Stomach (tissue), 9 donors: ENCODE data around the gene NUDT2. TPM values are rescaled to one million over a fixed set of nuclear protein-coding genes. Genes with fewer than 3 reads are reported as not detected.
"Not testable (repeated sequence)": the region's sequence is repeated elsewhere in the genome, so short reads cannot be mapped to it uniquely, and the experiment has no call there.

Experiments used
- DNase-seq, 2 donors: peaks; one replicate each; pipeline versions ENCODE4 v3.0.0 to v3.0.0-alpha.2; 2013 to 2019
- H3K27ac ChIP-seq, 5 donors: fragments of 200-600 bp in 4 of 5; sonication (generic) in 4 of 5; one replicate each; pipeline ENCODE4 v1.5.1; 2013 to 2019; ENCODE audit warnings: mild to moderate bottlenecking in 1 of 5, moderate library complexity in 1 of 5
- H3K27me3 ChIP-seq, 3 donors: fragments of 200-600 bp; sonication (generic); one replicate each; pipeline ENCODE4 v1.5.1; 2017 to 2019; ENCODE audit warnings: mixed run types in 1 of 3
- H3K36me3 ChIP-seq, 4 donors: fragments of 200-600 bp; sonication (generic); 1 replicate in 3 of 4; 2 replicates in 1 of 4; pipeline ENCODE4 v1.5.1; 2016 to 2019
- H3K4me1 ChIP-seq, 4 donors: fragments of 200-600 bp; sonication (generic); one replicate each; pipeline ENCODE4 v1.5.1; 2016 to 2019
- H3K4me3 ChIP-seq, 4 donors: fragments of 200-600 bp; sonication (generic) in 3 of 4; one replicate each; pipeline ENCODE4 v1.5.1; 2016 to 2019; ENCODE audit warnings: mild to moderate bottlenecking in 1 of 4
- H3K9me3 ChIP-seq, 4 donors: fragments of 200-600 bp; sonication (generic); one replicate each; pipeline ENCODE4 v1.5.1; 2016 to 2019
- EP300 ChIP-seq: sonication (generic); formaldehyde crosslinking; IDR thresholded peaks from one replicate; pipeline ENCODE4 v1.6.1; 2017; ENCODE audit warnings: antibody characterized with exemption
- POLR2A ChIP-seq, 4 donors: fragments of 450-650 bp; IDR thresholded peaks; one replicate each; pipeline ENCODE4 v1.6.1; 2016; ENCODE audit warnings: antibody characterized with exemption in 4 of 4, control low read depth in 2 of 4, mild to moderate bottlenecking in 1 of 4, moderate library complexity in 1 of 4
- POLR2AphosphoS5 ChIP-seq, 3 donors: sonication (generic); formaldehyde crosslinking; IDR thresholded peaks; one replicate each; pipeline ENCODE4 v1.6.1; 2016; ENCODE audit warnings: antibody characterized with exemption in 3 of 3
- WGBS, 5 donors: extraction: QIAGEN DNeasy Blood & Tissue Kit in 3 of 5; methylation state at CpG; one replicate each; pipeline versions ENCODE4 v1.1.5 to v1.1.7; 2013 to 2018; 5-methylcytosine and 5-hydroxymethylcytosine counted together
- intact Hi-C: fragments of 100-400 bp; cut with DNase I; formaldehyde crosslinking; loops from one replicate; pipeline ENCODE4 v1.15.1; 2023; ENCODE audit warnings: low total_unique reads
- polyA plus RNA-seq, 3 donors: library from polyadenylated mRNA; stranded (reverse); fragments of 200-250 nt; gene quantifications; one replicate each; pipeline ENCODE4 v1.2.3, GENCODE V29; 2013
- total RNA-seq, 5 donors: library from RNA; depleted of rRNA; stranded (reverse); fragments of >200 nt; gene quantifications; one replicate each; pipeline versions ENCODE4 v1.1.0 to v1.2.3, GENCODE V29; 2014 to 2016
- TF ChIP-seq, protein P1 (sequence below), 7 experiments: fragments of 450-650 bp in 4 of 7; fragments of 200-600 bp in 3 of 7; sonication (generic) in 3 of 7; IDR thresholded peaks; one replicate each; pipeline ENCODE4 v1.5.1; 2016 to 2019; ENCODE audit warnings: antibody characterized with exemption in 7 of 7, control low read depth in 2 of 7, mild to moderate bottlenecking in 1 of 7
- donor health status: healthy with polysubstance abuse.
- donor health status: Bipolar disorder and iron deficiency.
- donor health status: healthy.

NUDT2 gene
- total and polyA plus RNA-seq, 8 donors, result 0.87 to 73.2 (median 23.1) TPM

DNA sequence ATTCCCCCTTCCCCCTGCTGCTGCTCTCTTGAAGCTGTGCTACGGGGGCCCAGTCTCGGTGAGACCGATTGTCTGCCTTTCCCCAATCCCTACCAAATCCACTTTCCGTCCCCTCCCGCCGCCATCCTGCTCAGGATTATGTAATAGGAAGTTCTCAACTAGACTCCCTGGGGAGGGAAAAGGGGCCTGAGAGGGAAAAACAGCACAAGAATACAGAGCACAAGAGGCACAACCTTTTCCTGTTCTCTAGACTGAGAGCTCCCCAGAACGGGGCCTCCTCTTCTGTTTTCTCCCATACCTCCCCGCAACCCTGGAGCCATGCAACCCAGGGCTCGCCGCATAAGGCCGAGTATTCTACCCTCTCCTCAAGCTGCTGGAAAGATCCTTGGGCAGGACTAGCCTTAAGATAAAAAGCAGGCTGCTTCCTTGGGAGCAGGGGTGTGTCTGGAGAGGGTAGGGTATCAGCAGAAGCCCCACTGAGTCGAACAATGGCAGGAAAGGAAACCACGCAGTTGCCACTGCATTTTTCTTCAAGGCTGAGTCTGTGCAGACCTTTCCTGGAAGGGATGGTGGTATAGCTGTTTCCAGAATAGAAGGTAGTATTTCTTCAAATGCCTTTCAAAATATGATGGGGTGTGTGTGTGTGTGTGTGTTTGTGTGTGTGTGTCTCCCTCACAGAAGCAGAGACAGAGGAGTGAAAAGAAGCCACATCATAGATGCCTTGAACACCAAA is 34.4 kb downstream of the NUDT2 start:
- peak in 1 of 2 donors; percentile 67 for DNase-seq
- 61 to 69% (median 64%) methylated on average over 13 of the region's 13 CpGs for WGBS, 5 donors
- Histone ChIP-seq H3K4me1 (no peaks in the 10 kb centered on the region), H3K4me3 (no peak overlapping the region), H3K9me3 (no peaks in the 10 kb centered on the region), H3K36me3 (peaks cover 0 to 19% (median 5%) of the 10 kb centered on the region in 4 donors), H3K27ac (peak overlapping the region in 3 of 5 donors; percentile 5 to 36 (median 13)), H3K27me3 (no peaks in the 10 kb centered on the region)
- intact Hi-C loops, result no loop called here
- TF ChIP-seq, protein P1, sequence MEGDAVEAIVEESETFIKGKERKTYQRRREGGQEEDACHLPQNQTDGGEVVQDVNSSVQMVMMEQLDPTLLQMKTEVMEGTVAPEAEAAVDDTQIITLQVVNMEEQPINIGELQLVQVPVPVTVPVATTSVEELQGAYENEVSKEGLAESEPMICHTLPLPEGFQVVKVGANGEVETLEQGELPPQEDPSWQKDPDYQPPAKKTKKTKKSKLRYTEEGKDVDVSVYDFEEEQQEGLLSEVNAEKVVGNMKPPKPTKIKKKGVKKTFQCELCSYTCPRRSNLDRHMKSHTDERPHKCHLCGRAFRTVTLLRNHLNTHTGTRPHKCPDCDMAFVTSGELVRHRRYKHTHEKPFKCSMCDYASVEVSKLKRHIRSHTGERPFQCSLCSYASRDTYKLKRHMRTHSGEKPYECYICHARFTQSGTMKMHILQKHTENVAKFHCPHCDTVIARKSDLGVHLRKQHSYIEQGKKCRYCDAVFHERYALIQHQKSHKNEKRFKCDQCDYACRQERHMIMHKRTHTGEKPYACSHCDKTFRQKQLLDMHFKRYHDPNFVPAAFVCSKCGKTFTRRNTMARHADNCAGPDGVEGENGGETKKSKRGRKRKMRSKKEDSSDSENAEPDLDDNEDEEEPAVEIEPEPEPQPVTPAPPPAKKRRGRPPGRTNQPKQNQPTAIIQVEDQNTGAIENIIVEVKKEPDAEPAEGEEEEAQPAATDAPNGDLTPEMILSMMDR (IDR thresholded peaks at IDR 0.05), result no peak
- TF ChIP-seq EP300, result no peak
- no peak for TF ChIP-seq POLR2A (IDR thresholded peaks at IDR 0.05)
- TF ChIP-seq POLR2AphosphoS5 (IDR thresholded peaks at IDR 0.05), result no peak

- H3K36me3 ChIP-seq, result peaks cover 7 to 34% (median 13%) of the 10 kb centered on the region in 4 donors
- H3K27ac ChIP-seq, result no peak overlapping the region
- TF ChIP-seq, protein P1 (IDR thresholded peaks at IDR 0.05), result no peak
- TF ChIP-seq EP300, result no peak
- TF ChIP-seq POLR2A (IDR thresholded peaks at IDR 0.05), result no peak
- no peak for TF ChIP-seq POLR2AphosphoS5 (IDR thresholded peaks at IDR 0.05)
- intact Hi-C loops, result no loop called here
- no peak for DNase-seq
- no peaks in the 10 kb centered on the region for H3K9me3 ChIP-seq
- H3K4me1 ChIP-seq, result peaks cover 0 to 9% (median 4%) of the 10 kb centered on the region in 4 donors
- WGBS, 5 donors, result 34 to 62% (median 53%) methylated on average over 2 of the region's 2 CpGs
- no peak overlapping the region for H3K4me3 ChIP-seq
- no peaks in the 10 kb centered on the region for H3K27me3 ChIP-seq
These were observed 35.9 kb downstream of the NUDT2 start for GRCh38 chr9:34365282-34365681.

GRCh38 chr9:34366365-34366764 is 37.0 kb downstream of the NUDT2 start:
- intact Hi-C loops, result no loop called here
- no peak for DNase-seq

DNA sequence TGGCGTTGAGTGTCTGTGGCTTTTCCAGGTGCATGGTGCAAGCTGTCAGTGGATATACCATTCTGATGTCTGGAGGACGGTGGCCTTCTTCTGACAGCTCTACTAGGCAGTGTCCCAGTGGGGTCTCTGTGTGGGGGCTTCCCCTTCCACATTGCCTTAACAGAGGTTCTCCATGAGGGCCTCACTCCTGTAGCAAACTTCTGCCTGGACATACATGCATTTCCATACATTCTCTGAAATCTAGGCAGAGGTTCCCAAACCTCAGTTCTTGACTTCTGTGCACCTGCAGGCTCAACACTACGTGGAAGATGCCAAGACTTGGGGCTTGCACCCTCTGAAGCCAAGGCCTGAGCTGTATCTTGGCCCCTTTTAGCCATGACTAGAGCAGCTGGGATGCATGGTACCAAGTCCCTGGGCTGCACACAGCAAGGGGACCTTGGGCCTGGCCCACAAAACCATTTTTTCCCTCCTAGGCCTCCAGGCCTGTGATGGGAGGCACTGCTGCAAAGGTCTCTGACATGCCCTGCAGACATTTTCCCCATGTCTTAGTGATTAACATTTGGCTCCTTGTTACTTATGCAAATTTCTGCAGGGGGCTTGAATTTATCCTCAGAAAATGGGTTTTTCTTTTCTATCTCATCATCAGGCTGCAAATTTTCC is 38.5 kb downstream of the NUDT2 start:
- H3K9me3 ChIP-seq, DNase-seq, H3K27ac ChIP-seq, intact Hi-C loops, H3K4me3 ChIP-seq: not testable (repeated sequence)
- Histone ChIP-seq H3K4me1 (peaks cover 0 to 20% (median 15%) of the 10 kb centered on the region in 4 donors), H3K27me3 (peaks cover 0 to 11% (median 0%) of the 10 kb centered on the region in 3 donors), H3K36me3 (peaks cover 26 to 60% (median 38%) of the 10 kb centered on the region in 4 donors)
- WGBS, 5 donors, result 85 to 97% (median 96%) methylated on average over 2 to 3 of the region's 3 CpGs

More at GRCh38 chr9:34366365-34366764, 37.0 kb downstream of the NUDT2 start:
- 76 to 94% (median 85%) methylated on average over 2 of the region's 2 CpGs for WGBS, 5 donors
- H3K27me3 ChIP-seq, result peaks cover 0 to 1% (median 0%) of the 10 kb centered on the region in 3 donors
- no peak overlapping the region for H3K4me3 ChIP-seq
- H3K4me1 ChIP-seq, result peaks cover 0 to 19% (median 13%) of the 10 kb centered on the region in 4 donors
- TF ChIP-seq POLR2A (IDR thresholded peaks at IDR 0.05) (no peak), POLR2AphosphoS5 (IDR thresholded peaks at IDR 0.05) (no peak), EP300 (no peak)
- TF ChIP-seq, protein P1 (IDR thresholded peaks at IDR 0.05), result no peak
- H3K9me3 ChIP-seq, result no peaks in the 10 kb centered on the region
- no peak overlapping the region for H3K27ac ChIP-seq
- peaks cover 16 to 45% (median 24%) of the 10 kb centered on the region in 4 donors for H3K36me3 ChIP-seq

DNA sequence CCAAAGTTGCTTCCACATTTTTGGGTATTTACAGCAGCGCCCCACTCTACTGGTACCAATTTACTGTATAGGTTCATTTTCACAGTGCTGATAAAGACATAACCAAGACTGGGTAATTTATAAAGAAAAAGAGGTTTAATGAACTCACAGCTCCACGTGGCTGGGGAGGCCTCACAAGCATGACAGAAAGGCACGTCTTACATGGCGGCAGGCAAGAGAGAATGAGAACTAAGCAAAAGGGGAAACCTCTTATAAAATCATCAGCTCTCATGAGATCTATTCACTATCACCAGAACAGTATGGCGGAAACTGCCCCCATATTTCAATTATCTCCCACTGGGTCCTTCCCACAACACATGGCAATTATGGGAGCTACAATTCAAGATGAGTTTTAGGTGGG is 39.4 kb downstream of the NUDT2 start:
- Histone ChIP-seq H3K27me3 (peaks cover 0 to 11% (median 0%) of the 10 kb centered on the region in 3 donors), H3K4me1 (peaks cover 0 to 27% (median 17%) of the 10 kb centered on the region in 4 donors), H3K36me3 (peaks cover 26 to 63% (median 38%) of the 10 kb centered on the region in 4 donors)
- WGBS, 5 donors, result 91 to 97% (median 93%) methylated on average over 5 of the region's 5 CpGs
- H3K27ac ChIP-seq, DNase-seq, H3K9me3 ChIP-seq, H3K4me3 ChIP-seq, intact Hi-C loops: not testable (repeated sequence)
